Adipose tissue (tissue), 3 donors: Measurements from ENCODE around the gene FHL2. TPM values are rescaled to one million over a fixed set of nuclear protein-coding genes. Genes with fewer than 3 reads are reported as not detected.

ENCODE experiments used
- polyA plus RNA-seq, 3 donors: library from polyadenylated mRNA; stranded (reverse); fragments of 200-250 nt; gene quantifications; one replicate each; pipeline ENCODE4 v1.2.3, GENCODE V29; 2013
- donor health status: healthy with polysubstance abuse.
- donor health status: Bipolar disorder and iron deficiency.
- donor health status: healthy.

The FHL2 gene
- polyA plus RNA-seq, 3 donors = 2.5 to 26.7 (median 19.6) TPM

Other genes with a start within 250 kb of the FHL2 start
- not detected for gene GPR45, start 157.3 kb downstream of the FHL2 start, polyA plus RNA-seq
- gene TGFBRAP1, start 69.3 kb downstream of the FHL2 start, polyA plus RNA-seq = 1 to 10 TPM; 4.8 to 9.4 (median 6.2) TPM
- gene C2orf49, start 61.5 kb downstream of the FHL2 start, polyA plus RNA-seq = 10 to 100 TPM in 1 of 3 donors, 1 to 10 TPM in 2; 8.7 to 14.1 (median 8.9) TPM